ENCODE results near the gene FAIM.
"Not testable (repeated sequence)": the region's sequence is repeated elsewhere in the genome, so short reads cannot be mapped to it uniquely, and the experiment has no call there.

Gene FAIM

GRCh38 chr3:138608322-138609135 is at the start of gene FAIM:
TSS of gene FAIM (plus strand) at chr3:138608771. CDS start at chr3:138619727, 10,956 bp downstream.
- peak; percentile 71 for DNase-seq (ENCODE audit: low spot score)

GRCh38 chr3:138559134-138559533 is 49.4 kb upstream of the FAIM start:
- DNase-seq (ENCODE audit: low spot score): no peak

GRCh38 chr3:138560501-138560900 is 48.1 kb upstream of the FAIM start:
- no peak for DNase-seq (ENCODE audit: low spot score)

- not testable (repeated sequence) for DNase-seq (ENCODE audit: low spot score)
Observed at GRCh38 chr3:138562902-138563301, 45.7 kb upstream of the FAIM start.

GRCh38 chr3:138566293-138566692 is 42.3 kb upstream of the FAIM start:
- not testable (repeated sequence) for DNase-seq (ENCODE audit: low spot score)

- no peak for DNase-seq (ENCODE audit: low spot score)
Observed at GRCh38 chr3:138567403-138567802, 41.2 kb upstream of the FAIM start.

GRCh38 chr3:138569090-138569489 is 39.5 kb upstream of the FAIM start:
- DNase-seq (ENCODE audit: low spot score): no peak

- not testable (repeated sequence) for DNase-seq (ENCODE audit: low spot score)
Observed at GRCh38 chr3:138569624-138570023, 38.9 kb upstream of the FAIM start.

- DNase-seq (ENCODE audit: low spot score): no peak
Observed at GRCh38 chr3:138573138-138573537, 35.4 kb upstream of the FAIM start.

GRCh38 chr3:138578141-138578540 is 30.4 kb upstream of the FAIM start:
- DNase-seq (ENCODE audit: low spot score): no peak

GRCh38 chr3:138578961-138579574 is 29.5 kb upstream of the FAIM start:
- DNase-seq (ENCODE audit: low spot score): no peak

- DNase-seq (ENCODE audit: low spot score): no peak
Observed at GRCh38 chr3:138587374-138587773, 21.2 kb upstream of the FAIM start.

- DNase-seq (ENCODE audit: low spot score): no peak
Observed at GRCh38 chr3:138588445-138588844, 20.1 kb upstream of the FAIM start.

- no peak for DNase-seq (ENCODE audit: low spot score)
Observed at GRCh38 chr3:138591392-138591791, 17.2 kb upstream of the FAIM start.

GRCh38 chr3:138593488-138594149 is 15.0 kb upstream of the FAIM start:
- DNase-seq (ENCODE audit: low spot score): no peak

- DNase-seq (ENCODE audit: low spot score): peak; percentile 85
Observed at GRCh38 chr3:138594150-138594934, 14.2 kb upstream of the FAIM start, which contains the start of gene CEP70. TSS of gene CEP70 (minus strand) at chr3:138594260. CDS start at chr3:138572927, 21,333 bp downstream.

GRCh38 chr3:138594935-138595610 is 13.5 kb upstream of the FAIM start:
- no peak for DNase-seq (ENCODE audit: low spot score)

GRCh38 chr3:138597186-138597976 is 11.2 kb upstream of the FAIM start:
- DNase-seq (ENCODE audit: low spot score): not testable (repeated sequence)

- DNase-seq (ENCODE audit: low spot score): no peak
Observed at GRCh38 chr3:138598534-138598933, 10.0 kb upstream of the FAIM start.

- no peak for DNase-seq (ENCODE audit: low spot score)
Observed at GRCh38 chr3:138600100-138600745, 8.3 kb upstream of the FAIM start.

All from HuH-7.5 (cell line).